ENCODE measurements around the gene OFD1.

- TF ChIP-seq POLR2A (IDR thresholded peaks at IDR 0.05) (no peak), CTCF (IDR thresholded peaks at IDR 0.05) (no peak)
Observed at GRCh38 chrX:13794417-13794816, 59.9 kb downstream of the OFD1 start.

All from heart left ventricle (tissue), 13 donors.